GM12878 (cell line): ENCODE results near the gene SERPINB6. TPM values are rescaled to one million over a fixed set of nuclear protein-coding genes. Genes with fewer than 3 reads are reported as not detected.

ENCODE experiments used
- BMI1 ChIP-seq: fragments of 450-650 bp; IDR thresholded peaks from 2 replicates; pipeline ENCODE4 v1.6.1; 2016; ENCODE audit warnings: mild to moderate bottlenecking, moderate library complexity, borderline replicate concordance
- CREM ChIP-seq: IDR thresholded peaks from 2 replicates; pipeline ENCODE4 v1.6.1; 2014; ENCODE audit warnings: antibody characterized with exemption, low read depth
- EED ChIP-seq: sonication (generic); IDR thresholded peaks from 2 replicates; pipeline ENCODE4 v1.6.1; 2016; ENCODE audit warnings: antibody characterized with exemption, low read depth
- GATAD2B ChIP-seq: fragments of 450-650 bp; conservative IDR thresholded peaks from 2 replicates; pipeline ENCODE4 v1.6.1; 2017; ENCODE audit warnings: low read depth, mild to moderate bottlenecking, moderate library complexity
- NBN ChIP-seq: fragments of 450-650 bp; IDR thresholded peaks from 2 replicates; pipeline ENCODE4 v1.6.1; 2016
- NFYA ChIP-seq: IDR thresholded peaks from 2 replicates; pipeline ENCODE4 v1.6.1; 2011; ENCODE audit warnings: low read depth, mild to moderate bottlenecking, low read length, improper control_type of control experiment, borderline replicate concordance
- NR2C2 ChIP-seq: IDR thresholded peaks from 2 replicates; pipeline ENCODE4 v1.6.1; 2011; ENCODE audit warnings: borderline replicate concordance, low read depth; ENCODE audit not compliant: control insufficient read depth, insufficient read length
- RELB ChIP-seq: fragments of 450-650 bp; IDR thresholded peaks from 2 replicates; pipeline ENCODE4 v1.6.1; 2017; ENCODE audit warnings: low read depth, mild to moderate bottlenecking, moderate library complexity
- TAF1 ChIP-seq: IDR thresholded peaks from 2 replicates; pipeline ENCODE4 v1.6.1; 2011; ENCODE audit warnings: mild to moderate bottlenecking, low read depth, low read length, borderline replicate concordance
- TCF3 ChIP-seq: IDR thresholded peaks from 2 replicates; pipeline ENCODE4 v1.6.1; 2012; ENCODE audit warnings: low read depth, mild to moderate bottlenecking, low read length, borderline replicate concordance; ENCODE audit not compliant: insufficient read depth
- ZBTB11 ChIP-seq: fragments of 450-650 bp; formaldehyde crosslinking; IDR thresholded peaks from 2 replicates; pipeline ENCODE4 v1.5.0; 2022; ENCODE audit warnings: mild to moderate bottlenecking, missing genetic modification characterization
- ZNF207 ChIP-seq: fragments of 450-650 bp; IDR thresholded peaks from 2 replicates; pipeline ENCODE4 v1.6.1; 2014; ENCODE audit warnings: antibody characterized with exemption, mild to moderate bottlenecking, borderline replicate concordance
- polyA plus RNA-seq, 11 experiments: library from polyadenylated mRNA; depleted of rRNA in 4 of 11; unstranded in 6 of 11; stranded (reverse) in 5 of 11; fragments of >200 nt; fragmentation: Nextera tagmentation in 4 of 11; fragmentation: Illumina TruSeq in 1 of 11; extraction: Ambion mirVana in 4 of 11; extraction: Trizol in 1 of 11; gene quantifications; 1 replicate in 1 of 11; 2 replicates in 10 of 11; pipeline versions ENCODE4 v1.2.1 to v1.2.3, GENCODE V29; 2011 to 2016; ENCODE audit warnings: inconsistent platforms in 2 of 11, missing spikeins in 2 of 11, low read depth in 1 of 11
- total RNA-seq, 4 experiments: library from RNA; depleted of rRNA in 3 of 4; stranded (reverse); fragments of >200 nt in 3 of 4; fragmentation: Illumina TruSeq in 1 of 4; extraction: Trizol in 1 of 4; gene quantifications; 2 replicates each; pipeline versions ENCODE4 v1.2.1 to v1.2.3, GENCODE V29; 2013 to 2021
- TF ChIP-seq, protein P1 (sequence below): fragments of 450-650 bp; formaldehyde crosslinking; IDR thresholded peaks from 2 replicates; pipeline ENCODE4 v1.4.0; 2020; ENCODE audit warnings: mild to moderate bottlenecking, moderate library complexity
- TF ChIP-seq, protein P2 (sequence below): IDR thresholded peaks from 2 replicates; pipeline ENCODE4 v1.6.1; 2011; ENCODE audit warnings: borderline replicate concordance, low read depth, mild to moderate bottlenecking, moderate library complexity, low read length; ENCODE audit not compliant: insufficient read depth, poor library complexity, severe bottlenecking
- TF ChIP-seq, protein P3 (sequence below): fragments of 450-650 bp; IDR thresholded peaks from 2 replicates; pipeline ENCODE4 v1.6.1; 2017; ENCODE audit warnings: mild to moderate bottlenecking

SERPINB6 gene
- total and polyA plus RNA-seq, 10 of the 15 experiments (the other 5 are each of a cell fraction or from before 2014, with no cell fraction given): 0.37 to 2.2 (median 0.68) TPM; not detected in 1

DNA sequence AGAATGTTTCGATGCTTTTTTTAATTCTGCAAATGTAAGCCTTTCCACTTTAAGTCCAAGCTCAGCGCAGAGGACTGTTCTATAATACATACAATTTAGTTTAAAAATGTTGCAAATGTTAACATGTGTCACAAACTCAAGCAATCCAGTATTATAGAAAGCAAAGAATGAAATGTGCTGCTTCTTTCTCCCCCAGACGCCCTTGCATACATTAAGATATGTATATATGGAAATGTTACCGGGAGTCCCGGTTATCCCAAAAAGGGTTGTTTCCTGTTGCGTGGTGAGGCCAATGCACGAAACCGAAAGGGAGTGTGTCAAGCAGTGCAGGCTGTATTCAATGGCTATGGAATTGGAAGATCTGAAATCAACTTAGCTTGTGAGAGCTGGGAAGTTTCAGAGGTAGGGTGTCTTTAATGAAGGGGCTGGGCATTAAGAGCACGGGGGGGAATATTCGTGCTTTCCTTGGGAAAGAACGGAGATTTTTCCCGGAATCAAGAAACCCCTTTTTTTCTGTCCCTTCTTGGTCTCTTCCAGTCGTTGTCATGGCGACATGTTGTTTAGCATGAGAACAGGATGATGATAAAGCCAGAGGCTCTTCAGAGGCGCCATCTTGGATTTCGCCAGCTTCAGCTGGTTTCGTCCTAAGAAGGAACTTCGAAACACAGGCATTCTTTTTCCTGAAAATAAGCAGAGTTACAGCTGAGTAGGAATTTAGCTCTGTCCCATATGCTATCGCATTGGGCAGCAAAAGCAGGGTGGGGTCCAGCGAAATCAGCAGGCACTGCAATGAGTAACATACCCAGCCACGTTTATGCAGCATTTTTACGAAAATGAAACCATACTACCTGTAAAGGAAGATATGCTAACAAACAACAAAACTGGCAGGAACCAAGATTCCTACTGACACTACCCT lies 18.2 kb upstream of the SERPINB6 start (continued):
- TF ChIP-seq ZNF207: peak; percentile 77
- TF ChIP-seq CREM: peak; percentile 36
- TF ChIP-seq NR2C2: no peak
- peak; percentile 94 for TF ChIP-seq RELB
- TF ChIP-seq, protein P1, sequence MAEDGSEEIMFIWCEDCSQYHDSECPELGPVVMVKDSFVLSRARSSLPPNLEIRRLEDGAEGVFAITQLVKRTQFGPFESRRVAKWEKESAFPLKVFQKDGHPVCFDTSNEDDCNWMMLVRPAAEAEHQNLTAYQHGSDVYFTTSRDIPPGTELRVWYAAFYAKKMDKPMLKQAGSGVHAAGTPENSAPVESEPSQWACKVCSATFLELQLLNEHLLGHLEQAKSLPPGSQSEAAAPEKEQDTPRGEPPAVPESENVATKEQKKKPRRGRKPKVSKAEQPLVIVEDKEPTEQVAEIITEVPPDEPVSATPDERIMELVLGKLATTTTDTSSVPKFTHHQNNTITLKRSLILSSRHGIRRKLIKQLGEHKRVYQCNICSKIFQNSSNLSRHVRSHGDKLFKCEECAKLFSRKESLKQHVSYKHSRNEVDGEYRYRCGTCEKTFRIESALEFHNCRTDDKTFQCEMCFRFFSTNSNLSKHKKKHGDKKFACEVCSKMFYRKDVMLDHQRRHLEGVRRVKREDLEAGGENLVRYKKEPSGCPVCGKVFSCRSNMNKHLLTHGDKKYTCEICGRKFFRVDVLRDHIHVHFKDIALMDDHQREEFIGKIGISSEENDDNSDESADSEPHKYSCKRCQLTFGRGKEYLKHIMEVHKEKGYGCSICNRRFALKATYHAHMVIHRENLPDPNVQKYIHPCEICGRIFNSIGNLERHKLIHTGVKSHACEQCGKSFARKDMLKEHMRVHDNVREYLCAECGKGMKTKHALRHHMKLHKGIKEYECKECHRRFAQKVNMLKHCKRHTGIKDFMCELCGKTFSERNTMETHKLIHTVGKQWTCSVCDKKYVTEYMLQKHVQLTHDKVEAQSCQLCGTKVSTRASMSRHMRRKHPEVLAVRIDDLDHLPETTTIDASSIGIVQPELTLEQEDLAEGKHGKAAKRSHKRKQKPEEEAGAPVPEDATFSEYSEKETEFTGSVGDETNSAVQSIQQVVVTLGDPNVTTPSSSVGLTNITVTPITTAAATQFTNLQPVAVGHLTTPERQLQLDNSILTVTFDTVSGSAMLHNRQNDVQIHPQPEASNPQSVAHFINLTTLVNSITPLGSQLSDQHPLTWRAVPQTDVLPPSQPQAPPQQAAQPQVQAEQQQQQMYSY (CRISPR knock-in tag): no peak
- TF ChIP-seq TAF1: peak; percentile 91; the same call in 1 of the 2 replicates
- peak; percentile 86; the same call in 1 of the 2 replicates for TF ChIP-seq NBN
- no peak for TF ChIP-seq TCF3
- TF ChIP-seq, protein P2, sequence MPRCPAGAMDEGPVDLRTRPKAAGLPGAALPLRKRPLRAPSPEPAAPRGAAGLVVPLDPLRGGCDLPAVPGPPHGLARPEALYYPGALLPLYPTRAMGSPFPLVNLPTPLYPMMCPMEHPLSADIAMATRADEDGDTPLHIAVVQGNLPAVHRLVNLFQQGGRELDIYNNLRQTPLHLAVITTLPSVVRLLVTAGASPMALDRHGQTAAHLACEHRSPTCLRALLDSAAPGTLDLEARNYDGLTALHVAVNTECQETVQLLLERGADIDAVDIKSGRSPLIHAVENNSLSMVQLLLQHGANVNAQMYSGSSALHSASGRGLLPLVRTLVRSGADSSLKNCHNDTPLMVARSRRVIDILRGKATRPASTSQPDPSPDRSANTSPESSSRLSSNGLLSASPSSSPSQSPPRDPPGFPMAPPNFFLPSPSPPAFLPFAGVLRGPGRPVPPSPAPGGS: no peak
- no peak for TF ChIP-seq EED
- TF ChIP-seq, protein P3, sequence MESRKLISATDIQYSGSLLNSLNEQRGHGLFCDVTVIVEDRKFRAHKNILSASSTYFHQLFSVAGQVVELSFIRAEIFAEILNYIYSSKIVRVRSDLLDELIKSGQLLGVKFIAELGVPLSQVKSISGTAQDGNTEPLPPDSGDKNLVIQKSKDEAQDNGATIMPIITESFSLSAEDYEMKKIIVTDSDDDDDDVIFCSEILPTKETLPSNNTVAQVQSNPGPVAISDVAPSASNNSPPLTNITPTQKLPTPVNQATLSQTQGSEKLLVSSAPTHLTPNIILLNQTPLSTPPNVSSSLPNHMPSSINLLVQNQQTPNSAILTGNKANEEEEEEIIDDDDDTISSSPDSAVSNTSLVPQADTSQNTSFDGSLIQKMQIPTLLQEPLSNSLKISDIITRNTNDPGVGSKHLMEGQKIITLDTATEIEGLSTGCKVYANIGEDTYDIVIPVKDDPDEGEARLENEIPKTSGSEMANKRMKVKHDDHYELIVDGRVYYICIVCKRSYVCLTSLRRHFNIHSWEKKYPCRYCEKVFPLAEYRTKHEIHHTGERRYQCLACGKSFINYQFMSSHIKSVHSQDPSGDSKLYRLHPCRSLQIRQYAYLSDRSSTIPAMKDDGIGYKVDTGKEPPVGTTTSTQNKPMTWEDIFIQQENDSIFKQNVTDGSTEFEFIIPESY: peak; percentile 67; the same call in 1 of the 2 replicates
- TF ChIP-seq NFYA: no peak
- peak; percentile 99 for TF ChIP-seq BMI1
- TF ChIP-seq GATAD2B: no peak
- no peak for TF ChIP-seq ZBTB11 (CRISPR knock-in tag)
